ENCODE measurements around the gene PCGF3.
"Not testable (repeated sequence)": the region's sequence is repeated elsewhere in the genome, so short reads cannot be mapped to it uniquely, and the experiment has no call there.

PCGF3 gene

DNA sequence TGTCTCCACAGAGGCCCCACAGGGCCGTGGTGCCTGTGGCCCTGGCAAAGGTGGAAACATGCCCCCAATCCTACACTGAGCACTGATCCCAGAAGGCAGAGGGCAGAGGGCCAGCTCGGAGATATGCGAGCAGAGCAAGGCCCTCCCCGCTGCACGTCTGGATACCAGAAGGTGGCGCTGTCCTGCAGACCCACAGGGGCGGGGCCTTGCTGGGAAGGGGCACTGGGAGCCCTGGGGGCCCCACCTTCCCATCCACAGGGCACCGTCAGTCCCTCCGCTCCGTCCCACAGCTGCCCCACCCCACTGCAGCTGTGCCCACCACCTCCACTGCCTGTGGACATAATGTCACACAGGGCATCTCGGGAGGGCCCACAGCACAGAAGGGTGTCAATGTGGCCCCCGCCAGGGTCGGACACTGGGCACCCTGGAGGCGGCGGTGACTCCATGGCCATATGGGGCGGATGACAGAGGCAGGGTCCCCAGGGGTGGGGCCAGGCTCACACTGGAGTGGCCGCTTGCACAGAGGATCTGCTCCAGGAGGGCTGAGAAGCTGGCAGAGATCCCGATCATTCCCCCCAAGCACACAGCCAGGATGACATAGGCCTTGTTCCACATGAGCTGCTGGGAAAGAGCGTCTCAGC is 21.5 kb upstream of the PCGF3 start:
- DNase-seq: peak; percentile 80

DNA sequence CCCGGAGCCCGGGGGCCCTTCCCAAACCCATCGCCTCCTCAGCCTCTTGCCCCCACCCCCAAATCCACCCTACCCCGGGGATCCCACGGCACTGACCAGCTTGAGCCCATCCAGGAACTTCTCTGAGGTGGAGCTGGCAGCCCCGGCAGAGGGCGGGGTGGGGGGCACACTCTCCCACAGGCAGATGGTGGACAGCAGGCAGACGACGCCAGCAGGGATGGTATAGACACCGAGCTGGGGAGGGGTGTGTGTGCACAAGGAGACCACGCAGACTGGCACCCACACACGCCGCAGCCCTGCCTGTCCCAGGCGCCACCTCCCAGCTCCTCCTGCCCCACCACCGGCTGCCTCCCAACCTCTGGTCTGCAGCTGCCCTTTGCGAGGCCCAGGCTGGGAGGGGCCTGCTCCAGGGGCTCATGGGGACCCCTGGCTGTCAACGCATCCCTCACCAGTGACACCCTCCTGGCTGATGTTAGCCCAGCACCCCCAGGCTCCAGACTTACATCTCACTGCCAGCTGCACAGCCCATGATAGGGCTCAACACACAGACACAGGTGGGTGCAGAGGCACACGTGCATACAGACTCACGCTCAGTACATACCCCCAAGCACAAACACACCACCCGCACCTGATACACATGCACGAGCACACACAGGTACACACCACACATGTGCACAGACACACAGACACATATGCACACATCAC is 20.9 kb upstream of the PCGF3 start:
- no peak for DNase-seq

DNA sequence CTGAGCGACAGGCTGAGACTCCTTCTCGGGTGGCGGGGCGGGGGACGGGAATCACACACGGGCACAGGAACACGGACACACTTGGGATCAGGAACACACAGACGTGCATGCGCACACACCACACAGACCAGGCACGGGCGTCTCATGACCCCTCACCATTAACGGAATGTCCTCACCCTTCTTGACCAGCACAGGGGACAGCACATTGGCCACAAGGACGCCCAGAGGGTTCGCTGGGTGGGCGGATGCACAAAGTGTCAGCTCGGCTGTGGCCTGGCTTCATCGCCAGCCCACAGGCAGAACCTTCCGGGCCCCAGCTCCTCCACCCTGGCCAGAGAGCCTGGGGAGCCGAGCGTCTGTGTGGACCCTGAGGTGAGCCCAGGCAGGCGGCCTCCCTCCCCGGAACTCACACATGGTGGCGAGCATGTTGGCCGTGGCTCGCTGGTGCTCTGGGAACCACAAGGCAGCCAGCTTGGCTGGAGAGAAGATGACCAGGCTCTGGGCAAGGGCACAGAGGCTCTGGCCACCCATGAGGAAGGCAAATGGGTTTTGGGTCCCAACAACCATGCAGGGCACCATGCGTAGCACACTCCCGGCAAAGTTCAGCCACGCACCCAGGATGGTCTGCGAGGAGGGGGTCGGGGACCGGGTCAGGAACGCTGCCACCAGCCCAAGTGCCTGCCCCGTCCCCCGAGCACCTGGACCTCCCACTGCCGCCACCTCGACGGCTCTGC is 19.8 kb upstream of the PCGF3 start:
- no peak for DNase-seq

GRCh38 chr4:686413-687040 is 19.1 kb upstream of the PCGF3 start:
- no peak for DNase-seq

DNA sequence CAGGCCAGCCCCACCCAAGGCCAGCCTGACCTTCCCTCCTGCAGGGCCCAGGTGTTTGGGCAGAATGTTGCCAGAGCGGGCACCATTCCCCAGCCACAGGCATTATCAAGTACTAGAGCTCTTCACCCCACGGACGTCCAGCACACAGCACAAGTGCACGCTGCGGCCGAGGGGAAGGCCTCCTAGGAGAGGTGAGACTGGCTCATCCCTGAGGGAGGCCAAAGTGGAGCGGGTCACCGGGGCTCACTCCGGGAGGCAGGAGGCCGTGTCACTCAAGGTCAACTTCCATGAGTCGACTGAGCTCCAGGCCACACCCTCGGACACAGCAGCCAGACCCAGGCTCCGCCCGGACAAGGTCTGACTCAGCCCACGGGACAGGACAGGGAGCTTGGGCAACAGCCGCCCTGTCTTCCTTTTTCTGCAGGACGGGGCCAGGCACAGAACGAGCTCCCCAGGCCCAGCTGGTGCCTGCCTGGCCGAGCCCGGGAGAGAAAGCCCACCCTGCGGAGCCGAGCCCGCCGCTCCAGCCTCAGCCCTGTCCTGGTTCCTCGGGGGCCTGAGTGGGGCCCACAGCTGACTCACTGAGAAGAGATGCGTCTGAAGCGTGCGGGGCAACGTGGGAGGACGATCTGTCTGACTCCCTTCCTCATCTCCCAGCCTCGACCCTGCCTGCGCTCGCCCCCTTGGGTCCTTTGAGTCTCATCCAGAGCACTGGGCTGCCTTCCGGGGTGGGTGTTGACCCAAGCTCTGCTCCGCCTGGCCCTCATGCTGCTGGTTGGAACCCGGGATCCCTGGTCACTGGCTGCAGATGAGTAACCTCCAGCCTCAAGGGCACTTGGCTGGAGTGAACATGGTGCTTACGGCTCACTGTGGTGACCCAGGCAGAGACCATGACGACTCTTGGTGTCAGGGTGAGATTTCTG is 18.3 kb upstream of the PCGF3 start:
- no peak for DNase-seq

DNA sequence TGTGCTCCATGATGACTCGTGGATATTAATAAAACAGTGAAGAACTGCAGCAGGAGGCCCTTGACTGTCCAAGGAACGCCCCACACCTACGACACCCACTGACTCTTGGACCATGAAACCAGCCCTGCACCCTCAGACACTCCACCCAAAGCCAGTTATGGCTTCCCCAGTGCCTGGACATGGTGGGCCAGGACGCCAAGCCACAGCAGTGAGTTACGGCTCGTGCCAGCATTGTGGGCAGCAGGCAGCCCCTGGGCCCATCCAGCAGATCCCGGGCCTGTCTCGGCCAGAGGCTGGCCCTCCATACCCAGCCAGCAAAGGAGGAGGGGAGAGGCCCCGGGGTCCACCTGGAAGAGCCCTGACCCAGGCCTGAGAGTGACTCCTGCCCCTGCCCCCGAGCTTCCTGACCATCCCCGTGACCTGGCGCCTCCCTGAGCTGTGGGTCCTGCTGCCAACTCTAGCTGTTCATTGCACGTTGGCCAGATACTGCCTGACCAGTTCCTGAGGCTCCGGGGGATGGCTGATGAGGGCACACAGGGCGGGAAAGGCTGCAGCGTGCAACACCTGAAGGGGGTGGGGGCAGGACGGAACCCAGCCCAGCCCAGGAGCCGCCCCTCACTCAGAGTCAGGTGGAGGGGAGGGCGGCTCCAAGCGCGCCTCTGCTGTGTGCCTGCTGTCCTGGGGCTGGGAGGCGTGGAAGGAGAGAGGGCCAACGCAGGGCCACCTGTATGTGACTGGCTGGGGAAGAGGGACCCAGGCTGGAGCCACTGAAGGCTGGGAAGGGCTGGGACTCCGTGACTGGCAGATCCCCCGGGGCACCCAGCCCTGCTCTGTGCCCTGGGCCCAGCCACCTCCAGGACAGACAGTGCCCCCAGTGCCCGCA is 17.4 kb upstream of the PCGF3 start:
- DNase-seq: no peak

GRCh38 chr4:688854-689681 is 16.6 kb upstream of the PCGF3 start, which contains the start of gene SLC49A3:
TSS of gene SLC49A3 (minus strand) at chr4:689151. CDS start at chr4:689127, 24 bp downstream.
- no peak for DNase-seq

DNA sequence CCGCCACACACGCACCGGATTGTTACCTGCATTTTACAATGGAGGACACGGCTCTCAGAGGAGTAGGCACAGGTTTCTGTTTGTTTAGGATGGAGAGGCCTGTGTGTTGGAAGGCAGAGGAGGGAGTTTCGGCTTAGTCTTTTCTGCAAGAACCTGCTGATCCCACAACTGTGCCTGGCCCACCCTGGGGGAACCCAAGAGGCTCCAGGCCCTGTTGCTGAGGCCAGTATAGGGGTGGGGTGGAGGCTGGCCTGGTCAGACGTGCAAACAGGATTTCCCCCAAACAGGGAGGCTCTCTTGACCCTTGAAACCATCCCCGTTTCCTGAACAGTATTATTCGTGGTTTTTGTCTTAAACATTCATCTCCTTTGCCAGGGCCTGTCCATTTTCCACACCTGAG is 15.9 kb upstream of the PCGF3 start:
- no peak for DNase-seq

DNA sequence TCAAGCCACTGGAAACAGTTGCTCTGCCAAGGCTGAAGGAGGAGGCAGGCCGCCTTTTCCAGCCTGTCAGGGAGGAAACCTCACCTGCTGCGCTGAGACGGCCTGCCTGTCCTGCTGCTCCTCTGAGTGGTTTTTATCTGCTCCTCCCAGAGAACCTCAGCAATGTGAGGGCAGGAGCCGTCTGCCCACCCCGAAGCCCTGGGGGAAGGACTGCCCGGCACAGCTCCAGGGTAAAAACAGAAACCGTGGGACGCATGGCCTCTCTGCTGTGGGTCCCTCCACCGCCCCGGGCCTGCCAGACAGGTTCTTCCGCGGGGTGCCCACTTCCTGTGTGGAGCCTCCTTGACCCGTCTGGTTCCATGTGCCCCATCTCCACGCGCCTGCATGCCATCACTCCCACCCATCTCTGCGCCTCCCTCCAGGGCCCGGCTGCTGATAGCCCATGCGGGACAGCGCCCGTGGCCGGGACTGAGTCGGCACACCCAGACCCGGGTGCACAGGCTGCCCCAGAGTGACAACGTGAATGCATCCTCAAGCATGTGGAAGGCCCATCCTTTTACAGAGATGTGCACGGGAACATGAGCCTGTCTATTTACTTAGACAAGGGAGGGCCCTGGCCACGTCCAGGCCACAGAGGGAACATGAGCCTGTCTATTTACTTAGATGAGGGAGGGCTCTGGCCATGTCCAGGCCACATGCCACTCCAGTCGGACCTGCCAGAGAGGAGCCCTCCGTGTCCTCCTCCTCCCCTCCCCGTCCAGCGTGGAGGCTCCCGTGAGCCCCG is 12.7 kb upstream of the PCGF3 start:
- no peak for DNase-seq

DNA sequence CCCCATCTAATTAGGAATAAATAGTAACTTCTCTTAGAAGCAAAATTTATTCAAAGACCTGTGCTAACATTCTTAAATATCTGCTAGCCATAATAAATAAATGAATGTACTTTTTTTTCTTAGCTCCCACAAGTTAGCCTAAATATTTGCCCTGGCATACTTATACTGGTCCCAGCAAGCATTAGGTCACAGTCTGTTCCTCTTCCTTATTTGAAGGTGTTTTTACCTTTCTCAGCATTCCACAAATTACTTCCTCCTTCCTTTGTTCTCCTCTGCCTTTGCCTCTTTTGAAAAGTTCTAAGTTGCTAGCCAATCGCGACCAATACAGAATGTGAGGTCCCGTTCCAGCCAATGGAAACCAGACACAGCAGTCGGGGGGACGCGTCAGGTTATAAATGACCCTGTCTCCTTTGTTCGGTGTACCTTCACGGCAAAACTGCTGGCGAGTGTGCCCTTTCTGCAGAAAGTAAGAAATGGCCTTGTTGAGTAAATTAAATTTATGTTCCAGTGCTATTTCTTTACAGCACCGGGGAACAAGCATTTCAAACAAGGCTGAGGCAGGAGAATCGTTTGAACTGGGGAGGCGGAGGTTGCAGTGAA is 11.2 kb upstream of the PCGF3 start:
- not testable (repeated sequence) for DNase-seq

GRCh38 chr4:699816-700580 is 5.6 kb upstream of the PCGF3 start:
- DNase-seq: no peak

DNA sequence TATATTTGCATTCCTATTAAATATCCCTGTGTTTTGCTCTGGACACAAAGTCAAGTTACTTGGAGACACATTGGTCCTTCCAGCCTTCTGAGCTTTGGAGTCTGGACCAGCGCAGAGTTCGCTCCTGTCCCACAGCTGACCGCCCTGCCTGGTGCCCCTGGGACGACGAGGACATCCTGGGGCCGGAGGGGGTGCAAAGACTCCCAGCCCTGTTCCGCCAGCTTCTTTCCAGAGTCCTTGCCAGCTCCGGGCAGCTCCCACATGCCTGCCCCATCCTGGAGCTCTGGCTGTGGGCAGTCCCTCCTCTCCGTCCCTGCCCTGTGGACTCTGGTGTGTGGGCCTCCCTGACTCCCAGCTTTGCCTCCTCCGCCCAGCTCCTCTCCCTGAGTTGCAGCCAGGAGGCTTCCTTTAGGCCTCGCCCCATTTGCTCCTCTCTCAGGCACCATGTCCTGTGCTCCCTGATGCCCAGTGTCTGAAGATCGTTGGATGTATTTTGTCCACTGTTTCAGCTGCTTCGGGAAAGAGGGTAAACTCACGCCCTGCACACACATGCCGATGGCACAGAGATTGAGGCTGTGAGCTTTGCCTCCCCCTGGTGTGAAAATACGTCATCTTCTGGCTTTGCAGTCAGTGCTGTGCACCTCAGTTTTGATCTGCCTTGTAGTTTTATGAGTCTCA is 4.9 kb upstream of the PCGF3 start:
- no peak for DNase-seq

GRCh38 chr4:702618-703048 is 3.0 kb upstream of the PCGF3 start:
- DNase-seq: peak; percentile 42

DNA sequence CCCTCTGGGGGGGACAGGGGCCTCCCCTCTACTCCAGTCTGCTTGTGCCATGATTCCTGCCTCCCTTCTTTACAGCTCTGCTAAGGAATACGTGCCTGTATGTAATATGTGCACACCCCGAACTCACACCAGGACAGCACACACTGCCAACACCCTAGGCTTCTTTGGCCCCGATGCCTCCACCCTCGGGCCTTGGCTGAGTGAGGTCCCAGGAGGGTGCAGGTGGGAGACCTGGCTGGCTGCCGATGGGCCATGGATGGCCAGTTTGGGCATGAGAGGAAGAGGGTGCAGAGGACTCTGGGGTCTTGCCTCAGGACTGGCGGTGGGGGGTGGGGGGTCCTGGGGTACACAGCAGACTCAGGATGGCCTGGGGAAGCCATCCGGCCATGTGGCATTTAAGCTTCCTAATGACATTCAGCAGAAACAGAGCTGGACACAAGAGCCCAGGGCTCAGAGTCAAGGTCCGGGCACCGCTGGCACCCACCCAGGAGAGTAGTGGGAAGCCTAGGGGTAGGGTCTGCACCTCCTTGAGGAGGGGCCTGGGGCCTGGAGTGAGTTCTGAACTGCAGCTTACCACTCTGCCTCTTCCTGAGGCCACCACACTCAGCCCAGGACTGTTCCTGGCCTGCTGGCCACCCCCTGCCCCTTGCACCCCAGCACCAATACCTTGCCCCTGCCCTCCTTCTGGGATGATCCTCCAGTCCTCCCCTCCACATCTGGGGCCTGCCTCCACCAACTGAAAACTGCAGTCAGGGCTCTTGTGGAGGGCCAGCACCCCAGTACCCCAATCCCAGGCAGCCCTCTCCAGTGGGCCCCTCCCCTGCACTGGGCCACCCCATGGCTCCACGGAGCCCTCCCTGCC is 2.1 kb upstream of the PCGF3 start:
- no peak for DNase-seq

- DNase-seq: no peak
These were observed 1.3 kb upstream of the PCGF3 start for GRCh38 chr4:704198-704891.

- no peak for DNase-seq
These were observed 708 bp upstream of the PCGF3 start for GRCh38 chr4:704971-705277.
